Esophagus squamous epithelium (tissue), 5 donors: ENCODE results near the gene ZDHHC18. TPM values are rescaled to one million over a fixed set of nuclear protein-coding genes. Genes with fewer than 3 reads are reported as not detected.

Experiments
- DNase-seq: peaks from one replicate; lab custom pipeline; 2025; lab: John Stamatoyannopoulos, UW
- H3K27ac ChIP-seq, 4 donors: fragments of 200-600 bp; sonication (generic); one replicate each; pipeline ENCODE4 v1.5.1; 2016 to 2019; ENCODE audit warnings: mild to moderate bottlenecking in 1 of 4
- H3K27me3 ChIP-seq, 4 donors: fragments of 200-600 bp; sonication (generic); 1 replicate in 3 of 4; 2 replicates in 1 of 4; pipeline versions ENCODE4 v1.5.1 to v1.6.0; 2017 to 2021; ENCODE audit warnings: antibody characterized with exemption in 1 of 4
- H3K36me3 ChIP-seq, 3 donors: fragments of 200-600 bp; sonication (generic); one replicate each; pipeline ENCODE4 v1.5.1; 2016 to 2019
- H3K4me1 ChIP-seq, 3 donors: fragments of 200-600 bp; sonication (generic); one replicate each; pipeline ENCODE4 v1.5.1; 2017 to 2019
- H3K4me3 ChIP-seq, 4 donors: fragments of 200-600 bp; sonication (generic); 1 replicate in 3 of 4; 2 replicates in 1 of 4; pipeline ENCODE4 v1.5.1; 2016 to 2019; ENCODE audit warnings: mild to moderate bottlenecking in 2 of 4, moderate library complexity in 1 of 4
- H3K9me3 ChIP-seq, 3 donors: fragments of 200-600 bp; sonication (generic); one replicate each; pipeline ENCODE4 v1.5.1; 2016 to 2019
- POLR2A ChIP-seq, 4 donors: fragments of 450-650 bp; IDR thresholded peaks; one replicate each; pipeline ENCODE4 v1.6.1; 2017; ENCODE audit warnings: antibody characterized with exemption in 4 of 4, mild to moderate bottlenecking in 4 of 4, moderate library complexity in 3 of 4
- WGBS, 2 donors: methylation state at CpG; one replicate each; pipeline ENCODE4 v1.1.5; 2018; 5-methylcytosine and 5-hydroxymethylcytosine counted together
- intact Hi-C: fragments of 100-400 bp; cut with DNase I; formaldehyde crosslinking; loops from one replicate; pipeline ENCODE4 v1.15.0; 2022
- total RNA-seq, 4 donors: library from RNA; depleted of rRNA; stranded (reverse); fragments of >200 nt; gene quantifications; one replicate each; pipeline ENCODE4 v1.1.0, GENCODE V29; 2016
- TF ChIP-seq, protein P1 (sequence below), 6 experiments: fragments of 450-650 bp in 4 of 6; fragments of 200-600 bp in 2 of 6; sonication (generic) in 2 of 6; IDR thresholded peaks; one replicate each; pipeline ENCODE4 v1.5.1; 2016 to 2019; ENCODE audit warnings: antibody characterized with exemption in 6 of 6, mild to moderate bottlenecking in 4 of 6, moderate library complexity in 4 of 6
- donor health status: DM: yes; HTN: yes; CAD: no.

The ZDHHC18 gene
- total RNA-seq, 4 donors from 2014 or later, result 24.5 to 34.4 (median 29.4) TPM

DNA sequence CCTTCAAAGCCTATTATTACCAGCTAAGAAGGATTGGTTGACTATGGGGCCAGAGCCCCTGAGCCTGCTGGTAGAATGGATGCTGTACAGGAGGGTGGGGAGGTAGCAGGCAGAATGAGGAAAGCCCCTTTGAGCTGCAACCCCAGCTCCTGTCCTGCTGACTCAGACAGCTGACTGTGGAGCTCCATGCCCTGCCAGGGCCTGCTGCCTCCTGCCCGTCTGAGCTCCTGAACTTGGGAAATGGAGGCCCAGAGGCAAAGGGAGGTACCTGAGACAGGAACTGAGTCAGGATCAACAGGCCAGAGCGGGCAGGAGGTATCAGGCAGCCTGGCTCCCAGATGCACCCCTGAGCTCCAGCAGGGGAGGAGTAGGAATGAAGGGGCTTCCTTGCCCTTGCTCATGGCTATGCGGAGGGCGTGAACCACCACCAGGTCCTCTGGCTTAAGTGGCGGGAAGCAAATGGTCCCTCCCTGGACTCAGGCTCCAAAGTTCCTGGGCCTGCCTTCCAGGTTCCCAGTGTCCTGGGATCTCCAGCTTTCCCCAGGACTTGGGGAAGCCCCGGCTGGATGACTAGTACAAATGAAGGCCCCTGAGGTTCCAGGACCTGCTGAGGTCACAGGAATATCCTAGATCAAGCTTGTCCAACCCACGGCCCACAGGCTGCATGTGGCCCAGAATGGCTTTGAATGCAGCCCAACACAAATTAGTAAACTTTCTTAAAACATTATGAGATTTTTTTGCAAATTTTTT, 32.6 kb downstream of the ZDHHC18 start:
- Histone ChIP-seq H3K4me1 (peaks cover 32 to 92% (median 50%) of the 10 kb centered on the region in 3 donors), H3K27me3 (no peaks in the 10 kb centered on the region), H3K4me3 (no peak overlapping the region), H3K9me3 (no peaks in the 10 kb centered on the region), H3K36me3 (peaks cover 0 to 20% (median 4%) of the 10 kb centered on the region in 3 donors), H3K27ac (peak overlapping the region; percentile 91 to 100 (median 98))
- 44 to 69% methylated on average over 3 of the region's 7 CpGs for WGBS, 2 donors
- TF ChIP-seq POLR2A (IDR thresholded peaks at IDR 0.05), result peak in 1 of 4 donors; percentile 44
- TF ChIP-seq, protein P1, sequence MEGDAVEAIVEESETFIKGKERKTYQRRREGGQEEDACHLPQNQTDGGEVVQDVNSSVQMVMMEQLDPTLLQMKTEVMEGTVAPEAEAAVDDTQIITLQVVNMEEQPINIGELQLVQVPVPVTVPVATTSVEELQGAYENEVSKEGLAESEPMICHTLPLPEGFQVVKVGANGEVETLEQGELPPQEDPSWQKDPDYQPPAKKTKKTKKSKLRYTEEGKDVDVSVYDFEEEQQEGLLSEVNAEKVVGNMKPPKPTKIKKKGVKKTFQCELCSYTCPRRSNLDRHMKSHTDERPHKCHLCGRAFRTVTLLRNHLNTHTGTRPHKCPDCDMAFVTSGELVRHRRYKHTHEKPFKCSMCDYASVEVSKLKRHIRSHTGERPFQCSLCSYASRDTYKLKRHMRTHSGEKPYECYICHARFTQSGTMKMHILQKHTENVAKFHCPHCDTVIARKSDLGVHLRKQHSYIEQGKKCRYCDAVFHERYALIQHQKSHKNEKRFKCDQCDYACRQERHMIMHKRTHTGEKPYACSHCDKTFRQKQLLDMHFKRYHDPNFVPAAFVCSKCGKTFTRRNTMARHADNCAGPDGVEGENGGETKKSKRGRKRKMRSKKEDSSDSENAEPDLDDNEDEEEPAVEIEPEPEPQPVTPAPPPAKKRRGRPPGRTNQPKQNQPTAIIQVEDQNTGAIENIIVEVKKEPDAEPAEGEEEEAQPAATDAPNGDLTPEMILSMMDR (IDR thresholded peaks at IDR 0.05), result peak in 1 of 6 experiments; percentile 24
- no peak for DNase-seq
- intact Hi-C loops, result no loop called here

DNA sequence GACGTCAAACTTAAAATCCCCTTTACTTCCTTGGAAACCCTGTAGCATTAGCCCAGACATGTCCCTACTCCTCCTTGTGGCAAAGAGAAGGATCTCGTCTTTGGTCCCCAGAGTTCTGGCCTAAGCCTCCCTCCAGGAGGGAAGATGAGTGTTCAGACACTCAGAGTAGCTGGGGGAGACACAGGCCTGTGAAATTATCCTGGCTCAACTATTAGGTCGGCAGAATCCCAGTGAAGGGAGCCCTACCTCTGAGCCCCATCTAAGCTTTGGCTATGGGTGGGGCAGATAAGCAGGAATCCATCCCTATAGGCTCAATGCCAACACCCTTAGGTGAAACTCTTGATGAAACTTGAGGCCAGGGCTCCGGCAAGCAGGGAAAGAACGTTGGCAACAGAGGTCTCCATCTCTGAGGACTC, 34.8 kb downstream of the ZDHHC18 start:
- H3K4me1 ChIP-seq, result peaks cover 23 to 87% (median 38%) of the 10 kb centered on the region in 3 donors
- intact Hi-C loops, result no loop called here
- H3K36me3 ChIP-seq, result peaks cover 0 to under 1% (median 0%) of the 10 kb centered on the region in 3 donors
- H3K4me3 ChIP-seq, result no peak overlapping the region
- no peak for DNase-seq
- WGBS, 2 donors, result 26 to 70% methylated on average over 1 to 3 of the region's 5 CpGs
- H3K27me3 ChIP-seq, result no peaks in the 10 kb centered on the region
- TF ChIP-seq, protein P1 (IDR thresholded peaks at IDR 0.05), result peak in 3 of 6 experiments; percentile 22 to 56 (median 25)
- no peak for TF ChIP-seq POLR2A (IDR thresholded peaks at IDR 0.05)
- H3K9me3 ChIP-seq, result no peaks in the 10 kb centered on the region
- H3K27ac ChIP-seq, result peak overlapping the region; percentile 91 to 100 (median 98)

DNA sequence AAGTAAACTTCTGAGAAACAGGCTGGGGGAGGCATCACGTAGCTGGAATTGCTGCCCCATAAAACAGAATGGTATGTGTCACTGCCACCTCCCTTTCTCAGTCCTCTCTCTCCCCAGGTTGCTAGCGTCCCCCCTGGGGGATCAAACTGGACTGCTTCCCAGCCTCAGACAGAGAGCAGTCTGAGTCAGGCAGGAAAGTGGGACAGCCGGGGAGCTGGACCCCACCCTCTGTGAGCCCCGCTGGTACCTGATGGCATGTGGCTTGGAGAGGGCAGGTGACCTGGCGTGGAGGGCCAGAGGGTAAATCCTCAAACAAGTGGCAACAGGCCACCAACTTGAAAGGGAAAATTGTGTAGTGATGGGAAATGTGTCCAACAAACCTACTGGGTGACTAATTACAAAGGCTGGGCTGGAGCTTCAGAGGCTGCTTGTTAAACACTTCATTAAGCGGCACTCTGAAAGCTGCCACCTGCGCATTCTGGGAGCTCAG, 35.4 kb downstream of the ZDHHC18 start:
- WGBS, 2 donors, result 53 to 54% methylated on average over 6 to 7 of the region's 7 CpGs
- no peak for DNase-seq
- H3K4me1 ChIP-seq, result peaks cover 16 to 83% (median 32%) of the 10 kb centered on the region in 3 donors

DNA sequence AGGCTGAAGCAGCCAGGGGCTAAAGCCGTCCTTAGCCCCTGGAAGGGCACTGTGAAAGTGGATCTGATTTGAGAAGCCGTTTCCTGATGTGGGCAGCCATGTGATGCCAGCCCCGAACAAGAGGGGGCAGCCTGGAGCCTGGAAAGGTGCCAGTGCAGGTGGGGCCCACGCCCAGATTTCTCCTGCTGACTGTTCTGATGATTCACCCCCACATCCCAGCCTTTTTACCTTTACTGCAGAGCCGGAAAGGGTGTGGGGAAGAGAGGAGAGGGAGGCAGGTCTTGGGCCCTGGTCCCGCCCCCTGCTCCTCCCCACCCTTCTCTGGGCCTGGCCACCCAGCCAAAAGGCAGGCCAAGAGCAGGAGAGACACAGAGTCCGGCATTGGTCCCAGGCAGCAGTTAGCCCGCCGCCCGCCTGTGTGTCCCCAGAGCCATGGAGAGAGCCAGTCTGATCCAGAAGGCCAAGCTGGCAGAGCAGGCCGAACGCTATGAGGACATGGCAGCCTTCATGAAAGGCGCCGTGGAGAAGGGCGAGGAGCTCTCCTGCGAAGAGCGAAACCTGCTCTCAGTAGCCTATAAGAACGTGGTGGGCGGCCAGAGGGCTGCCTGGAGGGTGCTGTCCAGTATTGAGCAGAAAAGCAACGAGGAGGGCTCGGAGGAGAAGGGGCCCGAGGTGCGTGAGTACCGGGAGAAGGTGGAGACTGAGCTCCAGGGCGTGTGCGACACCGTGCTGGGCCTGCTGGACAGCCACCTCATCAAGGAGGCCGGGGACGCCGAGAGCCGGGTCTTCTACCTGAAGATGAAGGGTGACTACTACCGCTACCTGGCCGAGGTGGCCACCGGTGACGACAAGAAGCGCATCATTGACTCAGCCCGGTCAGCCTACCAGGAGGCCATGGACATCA, 36.5 kb downstream of the ZDHHC18 start, which contains the start of gene SFN:
Gene SFN, plus strand, starts transcription at position 369 of the 904 bp plus-strand sequence. Its CDS starts 64 bp downstream, at position 433.
- Histone ChIP-seq H3K4me3 (peak within 1 kb of the TSS; percentile 57 to 88 (median 74)), H3K4me1 (peaks cover 16 to 83% (median 29%) of the 10 kb centered on the region in 3 donors), H3K9me3 (no peaks in the 10 kb centered on the region), H3K36me3 (no peaks in the 10 kb centered on the region), H3K27ac (peak within 1 kb of the TSS; percentile 98 to 100 (median 98)), H3K27me3 (no peaks in the 10 kb centered on the region)
- intact Hi-C loops, result no loop called here
- DNase-seq, result no peak
- TF ChIP-seq POLR2A (IDR thresholded peaks at IDR 0.05), result peak in 3 of 4 donors; percentile 88 to 93 (median 92)
- TF ChIP-seq, protein P1 (IDR thresholded peaks at IDR 0.05), result peak in 5 of 6 experiments; percentile 14 to 82 (median 67)
- 49 to 83% methylated on average over 22 to 25 of the region's 37 CpGs for WGBS, 2 donors

More for the DNA sequence above, 35.4 kb downstream of the ZDHHC18 start:
- peak overlapping the region; percentile 4 to 57 (median 10) for H3K4me3 ChIP-seq
- no peaks in the 10 kb centered on the region for H3K27me3 ChIP-seq
- H3K36me3 ChIP-seq, result no peaks in the 10 kb centered on the region
- H3K27ac ChIP-seq, result peak overlapping the region; percentile 91 to 100 (median 98)
- TF ChIP-seq, protein P1 (IDR thresholded peaks at IDR 0.05), result no peak
- TF ChIP-seq POLR2A (IDR thresholded peaks at IDR 0.05), result peak in 1 of 4 donors; percentile 16
- no peaks in the 10 kb centered on the region for H3K9me3 ChIP-seq
- intact Hi-C loops, result no loop called here
